Measurements from ENCODE around the gene LMLN.
"Not testable (repeated sequence)": the region's sequence is repeated elsewhere in the genome, so short reads cannot be mapped to it uniquely, and the experiment has no call there.

Gene LMLN

DNA sequence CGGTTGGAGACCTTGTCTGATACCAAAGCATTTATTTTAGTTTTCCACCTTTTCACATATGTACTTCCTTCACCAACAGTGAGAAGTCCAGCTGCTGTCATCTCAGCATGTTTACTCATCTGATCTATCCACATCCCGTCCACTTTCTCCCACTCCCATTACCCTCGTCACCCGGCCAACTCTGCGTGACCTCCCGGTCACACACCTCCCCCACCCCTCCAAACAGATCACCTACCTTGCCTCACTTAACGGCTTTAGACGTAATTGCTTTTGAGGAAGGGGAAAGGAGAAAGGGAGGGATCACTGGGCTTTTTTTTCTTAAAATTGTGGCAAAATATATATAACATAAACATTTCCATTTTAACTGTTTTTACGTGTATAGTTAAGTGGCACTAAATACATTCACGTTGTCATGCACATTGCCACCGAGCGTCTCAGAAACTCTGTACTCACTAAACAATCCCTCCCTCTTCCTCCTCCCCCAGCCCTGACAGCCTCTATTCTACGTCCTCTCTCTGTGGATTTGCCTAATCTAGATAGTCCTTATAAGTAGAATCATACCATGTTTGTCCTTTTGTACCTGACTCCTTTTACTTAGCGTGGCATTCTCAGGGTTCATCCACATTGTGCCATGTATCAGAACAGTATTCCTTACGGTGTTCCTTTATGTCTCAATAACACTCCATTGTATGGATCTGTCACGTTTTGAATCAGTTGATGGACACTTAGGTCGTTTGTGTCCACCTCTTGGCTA, 67.2 kb downstream of the LMLN start:
- no peak for DNase-seq (ENCODE audit: low read depth)

DNA sequence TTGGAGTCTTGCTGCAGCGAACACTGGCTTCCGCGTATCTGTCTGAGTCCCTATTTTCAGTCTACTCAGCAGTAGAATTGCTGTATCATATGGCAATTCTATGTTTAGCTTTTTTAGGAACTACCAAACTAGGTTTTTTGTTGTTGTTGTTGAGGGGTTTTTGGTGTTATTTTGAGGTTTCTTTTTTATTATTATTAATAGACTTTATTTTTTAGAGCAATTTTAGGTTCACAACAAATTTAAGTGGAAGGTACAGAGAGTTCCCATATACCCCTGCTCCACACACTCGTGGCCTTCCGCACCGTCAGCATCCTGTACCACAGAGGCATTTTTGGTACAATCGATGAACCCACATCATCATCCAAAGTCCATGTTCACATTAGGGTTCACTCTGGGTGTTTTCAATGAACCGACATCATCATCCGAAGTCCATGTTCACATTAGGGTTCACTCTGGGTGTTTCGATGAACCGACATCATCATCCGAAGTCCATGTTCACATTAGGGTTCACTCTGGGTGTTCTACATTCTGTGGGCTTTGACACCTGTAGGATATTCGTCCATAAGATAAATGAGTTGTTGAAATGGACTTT, 67.9 kb downstream of the LMLN start:
- DNase-seq (ENCODE audit: low read depth): no peak

- DNase-seq (ENCODE audit: low read depth): no peak
Measured at GRCh38 chr3:198028718-198029117, 68.7 kb downstream of the LMLN start.

DNA sequence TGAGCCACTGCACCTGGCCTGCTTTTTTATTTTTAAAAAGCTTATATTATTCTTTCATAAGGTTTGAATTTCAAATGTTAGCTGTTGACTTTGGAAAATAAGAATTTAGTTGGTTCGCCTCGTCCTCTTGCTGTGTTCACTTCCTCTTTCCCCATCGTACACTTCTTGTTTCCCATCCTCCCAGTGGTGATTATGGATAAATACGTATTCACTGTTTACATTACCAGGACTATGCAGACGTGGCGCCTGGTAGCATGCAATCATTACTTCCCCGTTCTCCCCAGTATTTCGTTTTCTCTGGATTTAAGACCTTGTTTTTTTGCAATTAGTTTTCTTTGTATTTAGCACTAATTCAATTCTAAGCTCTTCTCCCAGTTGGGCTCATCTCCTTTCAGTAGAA, 70.1 kb downstream of the LMLN start:
- no peak for DNase-seq (ENCODE audit: low read depth)

DNA sequence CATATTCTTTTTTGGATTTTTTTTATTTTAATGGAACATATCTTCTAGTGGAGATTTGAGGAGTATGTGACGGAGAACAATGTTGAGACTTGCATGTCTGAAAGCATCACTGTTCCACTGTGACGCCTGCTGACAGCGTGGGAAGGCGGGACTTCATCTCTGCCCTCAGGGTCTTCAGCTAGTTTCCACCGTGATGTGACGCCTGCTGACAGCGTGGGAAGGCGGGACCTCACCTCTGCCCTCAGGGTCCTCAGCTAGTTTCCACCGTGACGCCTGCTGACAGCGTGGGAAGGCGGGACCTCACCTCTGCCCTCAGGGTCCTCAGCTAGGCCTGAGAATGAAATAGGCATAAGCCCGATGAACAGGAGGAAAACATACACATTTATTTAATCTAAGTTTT, 70.7 kb downstream of the LMLN start:
- DNase-seq (ENCODE audit: low read depth): no peak

- no peak for DNase-seq (ENCODE audit: low read depth)
Measured at GRCh38 chr3:198032039-198032936, 72.3 kb downstream of the LMLN start.

DNA sequence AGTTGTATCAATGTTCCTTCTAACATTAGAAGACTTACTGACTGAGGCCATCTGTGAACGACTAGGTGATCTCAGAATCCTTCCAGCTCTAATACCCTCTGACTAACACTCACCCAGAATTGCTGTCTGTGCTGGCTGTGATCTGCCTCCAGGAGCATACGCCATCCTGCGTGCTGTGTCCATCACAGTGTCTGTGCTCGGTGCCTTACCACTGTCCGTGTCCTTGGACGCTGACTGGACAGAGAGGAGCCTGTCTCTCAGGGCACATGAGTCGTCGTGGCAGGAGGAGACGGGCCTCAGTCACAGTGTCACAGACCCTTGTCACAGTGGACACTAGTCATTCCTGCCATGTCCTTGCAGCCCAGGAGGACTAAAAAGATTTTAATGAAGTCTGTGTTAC, 83.1 kb downstream of the LMLN start:
- DNase-seq (ENCODE audit: low read depth): no peak

DNA sequence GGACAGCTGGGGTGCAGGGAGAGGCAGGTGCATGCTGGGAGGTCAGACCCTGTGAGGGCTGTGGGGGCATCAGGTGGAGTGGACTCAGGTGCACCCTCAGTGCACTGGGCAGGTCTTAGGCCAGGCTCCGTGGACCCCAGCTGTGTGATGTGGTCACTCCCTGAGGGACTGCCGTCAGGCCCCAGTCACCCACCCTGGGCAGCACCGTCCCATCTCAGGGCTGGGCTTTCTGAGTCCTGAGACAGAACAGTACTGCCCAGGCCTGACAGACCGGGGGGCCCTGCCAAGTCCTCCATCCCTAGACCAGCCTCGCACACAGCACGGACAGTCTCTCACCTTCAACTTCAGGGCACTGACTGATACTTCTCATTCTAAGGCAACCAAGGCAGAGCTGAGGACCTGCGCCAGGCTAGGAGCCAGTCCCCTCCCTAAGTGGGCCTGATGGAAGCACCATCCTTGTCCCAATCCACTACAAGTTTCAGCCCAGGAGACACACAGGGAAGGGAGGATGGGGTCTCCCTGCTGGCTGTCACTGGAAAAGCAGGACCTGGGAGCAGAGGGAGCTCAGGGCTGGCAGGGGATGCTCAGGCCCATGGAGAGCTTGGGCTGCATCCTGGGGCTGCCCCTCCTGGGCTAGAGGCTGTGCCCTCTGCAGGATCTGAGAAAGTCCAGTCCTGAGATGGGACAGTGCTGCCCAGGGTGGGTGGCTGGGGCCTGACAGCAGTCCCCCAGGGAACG, 86.3 kb downstream of the LMLN start:
- DNase-seq (ENCODE audit: low read depth): no peak

DNA sequence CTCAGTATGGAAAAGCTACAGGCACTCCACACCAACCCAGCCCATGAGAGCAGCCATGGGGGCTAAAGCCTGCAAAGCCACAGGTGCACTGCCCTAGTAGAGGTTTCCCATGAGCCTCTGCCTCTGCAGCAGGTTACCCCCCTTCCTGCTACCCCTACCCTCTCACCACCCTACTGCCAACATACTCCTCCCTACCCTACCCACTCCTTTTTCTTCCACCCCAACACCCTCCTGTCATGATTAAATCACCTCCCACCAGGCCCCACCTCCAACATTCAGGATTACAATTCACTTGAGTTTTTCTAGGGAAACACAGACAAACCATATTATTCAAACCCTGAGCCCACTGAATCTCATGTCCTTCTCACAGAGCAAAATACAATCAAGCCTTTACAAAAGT, 88.4 kb downstream of the LMLN start:
- DNase-seq (ENCODE audit: low read depth): no peak

DNA sequence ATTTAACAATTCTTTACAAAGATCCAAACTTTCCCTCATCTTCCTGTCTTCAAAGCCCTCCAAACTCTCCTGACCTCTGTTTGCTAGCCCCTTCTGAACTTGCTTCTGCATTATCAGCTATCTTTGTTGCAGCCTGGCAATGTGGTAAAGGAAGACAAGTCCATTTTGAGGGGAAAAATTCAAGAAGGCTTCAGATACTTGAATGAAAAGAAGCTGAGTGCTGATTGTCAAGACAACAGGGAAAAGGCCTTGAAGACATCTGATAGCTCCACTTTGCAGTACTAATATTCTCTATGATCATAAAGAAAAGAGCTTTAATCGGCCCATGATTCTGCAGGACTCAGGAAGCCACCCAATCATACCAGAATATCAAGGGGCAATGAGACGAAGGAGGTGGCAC, 91.8 kb downstream of the LMLN start:
- no peak for DNase-seq (ENCODE audit: low read depth)

DNA sequence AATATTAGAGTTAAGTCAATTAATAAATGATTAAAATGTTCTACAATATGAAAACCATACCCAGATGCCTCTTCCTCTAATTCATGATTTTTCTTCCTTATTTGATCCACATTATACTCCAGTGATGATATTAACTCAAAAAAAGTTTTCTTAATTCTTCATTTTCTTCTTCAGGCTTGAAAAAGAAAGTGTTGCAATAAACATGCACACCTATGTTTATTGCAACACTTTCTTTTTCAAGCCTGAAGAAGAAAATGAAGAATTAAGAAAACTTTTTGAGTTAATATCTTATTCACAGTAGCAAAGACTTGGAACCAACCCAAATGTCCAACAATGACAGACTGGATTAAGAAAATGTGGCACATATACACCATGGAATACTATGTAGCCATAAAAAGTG, 93.4 kb downstream of the LMLN start:
- DNase-seq (ENCODE audit: low read depth): not testable (repeated sequence)

- no peak for DNase-seq (ENCODE audit: low read depth)
Measured at GRCh38 chr3:198061119-198062067, 101.4 kb downstream of the LMLN start.

DNA sequence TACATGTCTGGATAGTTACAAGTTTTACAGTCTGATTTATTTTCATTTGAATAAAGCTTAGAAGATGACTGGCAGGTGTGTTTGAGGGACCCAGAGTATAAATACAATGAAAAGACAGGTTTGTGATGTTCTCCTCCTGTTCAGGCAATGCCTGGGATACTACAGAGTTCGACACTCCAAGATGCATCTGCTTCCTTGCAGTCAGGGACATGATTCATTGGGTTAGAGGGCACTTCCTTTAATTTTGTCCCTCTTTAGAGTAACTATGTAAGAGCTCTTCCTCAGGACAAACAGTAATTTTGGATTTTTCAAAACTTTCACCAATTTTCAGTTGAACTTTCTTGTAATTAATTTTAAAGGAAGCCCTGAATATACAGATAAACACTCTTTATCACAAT, 102.0 kb downstream of the LMLN start:
- DNase-seq (ENCODE audit: low read depth): no peak

DNA sequence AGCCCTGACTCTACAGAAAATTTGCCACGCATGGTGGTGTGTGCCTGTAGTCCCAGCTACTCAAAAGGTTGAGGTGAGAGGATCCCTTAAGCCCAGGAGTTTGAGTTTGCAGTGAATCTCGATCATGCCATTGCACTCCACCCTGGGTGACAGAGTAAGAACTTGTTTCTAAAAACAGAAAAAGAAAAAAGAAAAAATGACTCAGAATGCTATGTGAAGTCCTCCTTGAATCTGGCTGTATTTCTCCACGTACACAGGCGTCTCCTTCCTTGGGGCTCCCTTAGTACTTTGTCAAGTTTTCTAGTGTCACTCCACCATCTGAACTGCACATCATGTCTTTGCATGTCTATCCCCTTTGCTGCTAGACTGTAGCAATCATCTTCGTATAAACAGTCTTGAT, 104.4 kb downstream of the LMLN start:
- no peak for DNase-seq (ENCODE audit: low read depth)

DNA sequence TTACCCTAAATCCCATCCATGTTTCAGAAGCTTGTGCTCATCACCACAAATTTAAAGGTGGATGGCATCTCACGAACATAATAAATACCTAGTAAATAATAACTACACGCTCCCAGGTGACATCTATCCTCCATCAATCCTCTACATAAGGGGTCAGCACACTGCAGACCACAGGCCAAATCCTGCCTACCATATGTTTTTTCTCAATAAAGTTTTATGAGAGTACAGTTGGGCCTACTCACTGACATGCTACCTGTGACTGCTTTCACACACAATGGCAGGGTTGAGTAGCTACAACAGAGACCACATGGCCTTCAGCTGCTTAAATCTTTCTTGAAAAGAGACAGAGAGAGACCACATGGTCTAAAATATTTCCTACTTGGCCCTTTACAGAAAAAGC, 105.9 kb downstream of the LMLN start:
- DNase-seq (ENCODE audit: low read depth): no peak

GRCh38 chr3:198067416-198067815, 107.4 kb downstream of the LMLN start:
- DNase-seq (ENCODE audit: low read depth): no peak

GRCh38 chr3:198070871-198071270, 110.9 kb downstream of the LMLN start:
- DNase-seq (ENCODE audit: low read depth): no peak

GRCh38 chr3:198071602-198072287, 111.7 kb downstream of the LMLN start:
- DNase-seq (ENCODE audit: low read depth): peak; percentile 99

DNA sequence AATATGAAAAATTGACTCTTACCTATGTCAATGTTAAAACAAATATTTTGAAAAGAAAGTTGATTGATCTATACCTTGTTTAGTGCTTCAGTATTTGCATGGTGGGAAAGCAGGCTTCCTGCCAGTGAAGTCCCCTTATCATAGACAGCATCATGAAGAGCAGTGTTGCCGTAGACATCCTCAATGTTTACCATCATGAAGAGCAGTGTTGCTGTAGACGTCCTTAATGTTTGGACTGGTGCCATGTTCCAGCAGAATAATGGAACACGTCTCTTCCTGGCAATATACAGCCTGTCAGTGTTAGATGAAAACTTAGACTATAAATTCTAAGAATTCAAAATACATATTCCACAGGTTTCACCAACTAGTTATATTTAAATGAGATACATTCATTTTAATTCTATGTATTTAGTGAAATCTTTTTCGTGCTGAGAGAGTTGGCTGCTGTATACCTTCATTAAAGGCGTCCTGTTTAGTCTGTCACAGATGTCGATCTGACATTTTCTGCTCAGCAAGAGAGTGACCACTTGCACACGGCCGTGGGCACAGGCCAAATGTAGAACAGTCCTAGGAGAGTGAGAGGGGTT, 116.8 kb downstream of the LMLN start:
- DNase-seq (ENCODE audit: low read depth): no peak

All from HS-5 (cell line).